Heart left ventricle (tissue), 16 donors: Measurements from ENCODE around the gene CDKN3. TPM values are rescaled to one million over a fixed set of nuclear protein-coding genes. Genes with fewer than 3 reads are reported as not detected.
"Not testable (repeated sequence)": the region's sequence is repeated elsewhere in the genome, so short reads cannot be mapped to it uniquely, and the experiment has no call there.

ENCODE experiments used
- ATAC-seq, 4 donors: fragments of 200-7000 bp; cut with Tn5 transposase; one replicate each; pipeline ENCODE4 v1.9.1; 2020 to 2022; ENCODE audit warnings: moderate library complexity in 4 of 4, mild to moderate bottlenecking in 3 of 4, moderate number of reproducible peaks in 1 of 4
- DNase-seq, 5 donors: peaks; one replicate each; pipeline ENCODE4 v3.0.0-alpha.2; 2020
- H3K27ac ChIP-seq, 12 donors: fragments of 200-600 bp; sonication (generic) in 4 of 12; one replicate each; pipeline versions ENCODE4 v1.5.0 to v1.8.0; 2016 to 2022; ENCODE audit warnings: mild to moderate bottlenecking in 2 of 12
- H3K27me3 ChIP-seq, 9 donors: fragments of 200-600 bp; sonication (generic) in 2 of 9; one replicate each; pipeline versions ENCODE4 v1.5.1 to v1.8.0; 2016 to 2022; ENCODE audit warnings: mild to moderate bottlenecking in 3 of 9
- H3K36me3 ChIP-seq, 9 donors: fragments of 200-600 bp; sonication (generic) in 2 of 9; one replicate each; pipeline versions ENCODE4 v1.5.0 to v1.8.0; 2018 to 2022; ENCODE audit warnings: mild to moderate bottlenecking in 2 of 9
- H3K4me1 ChIP-seq, 12 donors: fragments of 200-600 bp; sonication (generic) in 4 of 12; one replicate each; pipeline versions ENCODE4 v1.5.0 to v1.8.0; 2016 to 2022; ENCODE audit warnings: mild to moderate bottlenecking in 3 of 12
- H3K4me3 ChIP-seq, 12 donors: fragments of 200-600 bp; sonication (generic) in 4 of 12; one replicate each; pipeline versions ENCODE4 v1.5.0 to v1.8.0; 2017 to 2022; ENCODE audit warnings: mild to moderate bottlenecking in 9 of 12, moderate library complexity in 4 of 12
- H3K9me3 ChIP-seq, 12 donors: fragments of 200-600 bp; sonication (generic) in 4 of 12; one replicate each; pipeline versions ENCODE4 v1.5.0 to v1.8.0; 2016 to 2022; ENCODE audit warnings: mild to moderate bottlenecking in 1 of 12
- POLR2A ChIP-seq, 2 donors: fragments of 450-650 bp; IDR thresholded peaks; one replicate each; pipeline ENCODE4 v1.6.1; 2017; ENCODE audit warnings: antibody characterized with exemption in 2 of 2, mild to moderate bottlenecking in 2 of 2, moderate library complexity in 2 of 2
- WGBS, 4 donors: extraction: QIAGEN DNeasy Blood & Tissue Kit in 2 of 4; methylation state at CpG; one replicate each; pipeline versions ENCODE4 v1.1.5 to v1.1.7; 2013 to 2018; 5-methylcytosine and 5-hydroxymethylcytosine counted together
- intact Hi-C, 10 donors: fragments of 100-400 bp; cut with DNase I; formaldehyde crosslinking; loops; one replicate each; pipeline versions ENCODE4 v1.11.1 to v1.14.2; 2022
- polyA plus RNA-seq, 2 donors: library from polyadenylated mRNA; stranded (reverse); fragments of 200-250 nt; gene quantifications; one replicate each; pipeline ENCODE4 v1.2.3, GENCODE V29; 2013
- total RNA-seq, 9 donors: library from RNA; depleted of rRNA in 2 of 9; stranded (reverse); fragments of >200 nt in 2 of 9; fragmentation: NEBNext Ultra II Directional in 3 of 9; extraction: Animal tissue kit (Norgen Biotek cat#: 25700) in 3 of 9; gene quantifications; one replicate each; pipeline versions ENCODE4 v1.1.0 to v1.2.4, GENCODE V29; 2016 to 2023
- TF ChIP-seq, protein P1 (sequence below), 12 donors: fragments of 200-600 bp; sonication (generic) in 4 of 12; IDR thresholded peaks; one replicate each; pipeline versions ENCODE4 v1.5.0 to v1.8.0; 2018 to 2022; ENCODE audit warnings: antibody characterized with exemption in 12 of 12, mild to moderate bottlenecking in 5 of 12
- donor health status: ischemic (EF 13 %, LVEDD 7.1; RV severe dilation, severe dysfunction).
- donor health status: healthy with polysubstance abuse.
- donor health status: DM: no; HTN: yes; CAD: no.
- donor health status: DM: no; HTN: no; CAD: no.
- donor health status: ischemic (EF 25% LVEDD 6.9; RV normal size, moderate dysfunction).
- donor health status: ischemic (EF 25% LVEDD 5.7; RV mildly dilated, moderate dysfunction).
- donor health status: healthy.
- donor health status: DM: yes; HTN: yes; CAD: no.
- donor health status: ischemic (EF 35%, LVEDD 5.7; RV mildly dilated, moderate dysfunction).
- donor health status: nonischemic (EF 11% LVEDD 7.7; RV severe dilation, severe dysfunction).
- donor health status: DM: yes; HTN: yes; CAD: no.
- donor health status: PGD.
- donor health status: ischemic (EF 29% LVEDD 5.4; RV normal size, mild dysfunction).
- donor health status: nonischemic (EF 23%, LVEDD 6.1; RV moderate dilation, normal function).

The CDKN3 gene
- total and polyA plus RNA-seq, 11 donors: 1.9 to 25.5 (median 4.4) TPM

DNA sequence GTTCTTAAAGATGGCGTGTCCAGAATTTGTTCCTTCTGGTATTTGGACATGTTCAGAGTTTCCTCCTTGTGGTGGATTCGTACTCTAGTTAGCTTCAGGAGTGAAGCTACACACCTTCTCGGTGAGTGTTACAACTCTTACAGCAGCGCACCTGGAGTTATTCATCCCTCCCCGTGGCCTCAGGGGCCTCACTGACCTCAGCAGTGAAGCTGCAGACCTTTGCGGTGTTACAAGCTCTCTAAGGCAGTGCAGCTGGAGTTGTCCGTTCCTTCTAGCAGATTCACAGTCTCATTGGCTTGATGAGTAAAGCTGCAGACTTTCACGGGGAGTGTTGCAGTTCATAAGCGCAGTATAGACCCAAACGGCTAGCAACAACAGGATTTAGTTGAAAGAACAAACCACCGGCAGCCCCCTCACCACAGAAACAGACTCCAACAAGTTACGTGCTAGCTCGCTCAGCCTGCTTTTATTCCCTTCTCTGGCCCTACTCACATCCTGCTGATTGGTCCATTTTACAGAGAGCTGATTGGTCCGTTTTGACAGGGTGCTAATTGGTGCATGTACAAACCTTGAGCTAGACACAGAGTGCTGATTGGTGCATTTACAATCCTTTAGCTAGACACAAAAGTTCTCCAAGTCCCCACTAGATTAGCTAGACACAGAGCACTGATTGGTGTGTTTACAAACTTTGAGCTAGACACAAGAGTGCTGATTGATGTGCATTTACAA is 4.5 kb upstream of the CDKN3 start:
- H3K9me3 ChIP-seq: no peaks in the 10 kb centered on the region
- H3K4me3 ChIP-seq: no peak overlapping the region
- DNase-seq: no peak
- peaks cover 0 to 7% (median under 1%) of the 10 kb centered on the region in 12 donors for H3K4me1 ChIP-seq
- no peaks in the 10 kb centered on the region for H3K36me3 ChIP-seq
- no peak for ATAC-seq
- no peak overlapping the region for H3K27ac ChIP-seq
- WGBS, 4 donors: 88 to 92% (median 89%) methylated on average over 14 of the region's 14 CpGs
- intact Hi-C loops: no loop called here
- no peaks in the 10 kb centered on the region for H3K27me3 ChIP-seq
- no peak for TF ChIP-seq POLR2A (IDR thresholded peaks at IDR 0.05)
- TF ChIP-seq, protein P1, sequence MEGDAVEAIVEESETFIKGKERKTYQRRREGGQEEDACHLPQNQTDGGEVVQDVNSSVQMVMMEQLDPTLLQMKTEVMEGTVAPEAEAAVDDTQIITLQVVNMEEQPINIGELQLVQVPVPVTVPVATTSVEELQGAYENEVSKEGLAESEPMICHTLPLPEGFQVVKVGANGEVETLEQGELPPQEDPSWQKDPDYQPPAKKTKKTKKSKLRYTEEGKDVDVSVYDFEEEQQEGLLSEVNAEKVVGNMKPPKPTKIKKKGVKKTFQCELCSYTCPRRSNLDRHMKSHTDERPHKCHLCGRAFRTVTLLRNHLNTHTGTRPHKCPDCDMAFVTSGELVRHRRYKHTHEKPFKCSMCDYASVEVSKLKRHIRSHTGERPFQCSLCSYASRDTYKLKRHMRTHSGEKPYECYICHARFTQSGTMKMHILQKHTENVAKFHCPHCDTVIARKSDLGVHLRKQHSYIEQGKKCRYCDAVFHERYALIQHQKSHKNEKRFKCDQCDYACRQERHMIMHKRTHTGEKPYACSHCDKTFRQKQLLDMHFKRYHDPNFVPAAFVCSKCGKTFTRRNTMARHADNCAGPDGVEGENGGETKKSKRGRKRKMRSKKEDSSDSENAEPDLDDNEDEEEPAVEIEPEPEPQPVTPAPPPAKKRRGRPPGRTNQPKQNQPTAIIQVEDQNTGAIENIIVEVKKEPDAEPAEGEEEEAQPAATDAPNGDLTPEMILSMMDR (IDR thresholded peaks at IDR 0.05): no peak

DNA sequence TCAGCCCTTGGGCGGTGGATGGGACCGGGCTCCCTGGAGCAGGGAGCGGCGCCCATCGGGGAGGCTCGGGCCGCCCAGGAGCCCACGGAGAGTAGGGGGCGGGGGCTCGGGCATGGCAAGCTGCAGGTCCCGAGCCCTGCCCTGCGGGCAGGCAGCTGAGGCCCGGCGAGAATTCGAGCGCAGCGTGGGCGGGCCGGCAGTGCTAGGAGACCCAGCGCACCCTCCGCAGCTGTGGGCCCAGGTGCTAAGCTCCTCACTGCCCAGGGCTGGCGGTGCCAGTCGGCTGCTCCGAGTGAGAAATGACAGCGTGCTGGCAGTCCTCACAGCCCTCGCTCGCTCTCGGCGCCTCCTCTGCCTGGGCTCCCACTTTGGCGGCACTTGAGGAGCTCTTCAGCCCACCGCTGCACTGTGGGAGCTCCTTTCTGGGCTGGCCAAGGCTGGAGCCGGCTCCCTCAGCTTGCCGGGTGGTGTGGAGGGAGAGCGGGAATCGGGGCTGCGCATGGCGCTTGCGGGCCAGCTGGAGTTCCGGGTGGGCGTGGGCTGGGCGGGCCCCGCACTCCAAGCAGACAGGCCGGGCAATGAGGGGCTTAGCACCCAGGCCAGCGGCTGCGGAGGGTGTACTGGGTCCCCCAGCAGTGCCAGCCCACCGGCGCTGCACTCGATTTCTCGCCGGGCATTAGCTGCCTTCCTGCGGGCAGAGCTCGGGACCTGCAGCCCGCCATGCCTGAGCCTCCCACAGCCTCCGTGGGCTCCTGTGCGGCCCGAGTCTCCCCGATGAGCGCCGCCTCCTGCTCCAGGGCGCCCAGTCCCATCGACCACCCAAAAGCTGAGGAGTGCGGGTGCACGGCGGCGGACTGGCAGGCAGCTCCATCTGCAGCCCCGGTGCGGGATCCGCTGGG is 3.6 kb upstream of the CDKN3 start:
- ATAC-seq, intact Hi-C loops, DNase-seq, H3K27ac ChIP-seq, H3K4me3 ChIP-seq, H3K9me3 ChIP-seq, H3K36me3 ChIP-seq, H3K27me3 ChIP-seq: not testable (repeated sequence)
- H3K4me1 ChIP-seq: peaks cover 0 to 14% (median 2%) of the 10 kb centered on the region in 12 donors
- WGBS, 4 donors: 93 to 97% (median 95%) methylated on average over 14 to 68 of the region's 68 CpGs

DNA sequence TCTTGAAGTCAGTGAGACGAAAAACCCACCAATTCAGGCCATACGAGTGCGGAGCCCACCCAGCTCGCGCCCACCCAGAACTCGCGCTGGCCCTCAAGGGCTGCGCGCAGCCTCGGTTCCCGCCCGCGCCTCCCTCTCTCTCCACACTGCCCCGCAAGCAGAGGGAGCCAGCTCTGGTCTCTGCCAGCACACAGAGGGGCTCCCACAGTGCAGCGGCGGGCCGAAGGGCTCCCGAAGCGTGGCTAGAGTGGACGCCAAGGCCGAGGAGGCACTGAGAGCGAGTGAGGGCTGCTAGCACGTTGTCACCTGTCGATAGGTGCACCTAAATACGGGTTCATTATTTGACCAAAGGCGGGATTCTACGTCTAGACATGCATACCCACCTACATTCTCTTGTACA is 2.2 kb upstream of the CDKN3 start:
- whole genome bisulfite sequencing, 4 donors: 96 to 98% (median 97%) methylated on average over 20 to 27 of the region's 27 CpGs
- TF ChIP-seq, protein P1 (IDR thresholded peaks at IDR 0.05): no peak
- no peak for TF ChIP-seq POLR2A (IDR thresholded peaks at IDR 0.05)
- DNase-seq (no peak), ATAC-seq (no peak)
- no peak overlapping the region for H3K4me3 ChIP-seq
- intact Hi-C loops: no loop called here
- H3K27me3 ChIP-seq: no peaks in the 10 kb centered on the region
- no peaks in the 10 kb centered on the region for H3K36me3 ChIP-seq
- no peaks in the 10 kb centered on the region for H3K9me3 ChIP-seq
- H3K4me1 ChIP-seq: peaks cover 0 to 21% (median 2%) of the 10 kb centered on the region in 12 donors
- H3K27ac ChIP-seq: no peak overlapping the region

DNA sequence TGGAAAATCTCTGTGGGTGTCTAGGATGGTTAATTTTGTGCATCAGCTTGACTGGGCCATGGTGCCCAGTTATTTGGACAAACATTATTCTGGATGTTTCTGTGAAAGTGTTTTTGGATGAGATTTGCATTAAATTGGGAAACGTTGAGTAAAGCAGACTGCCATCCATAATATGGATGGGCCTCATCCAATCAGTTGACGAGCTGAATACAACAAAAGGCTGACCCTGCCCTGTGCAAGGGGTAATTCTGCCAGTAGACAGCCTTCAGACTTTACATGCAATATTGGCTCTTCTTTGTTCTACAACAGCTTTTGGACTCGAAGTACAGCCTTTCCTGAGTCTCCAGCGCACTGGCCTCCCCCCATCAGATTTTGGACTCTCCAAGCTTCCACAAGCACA is 1.5 kb upstream of the CDKN3 start:
- Histone ChIP-seq H3K36me3 (no peaks in the 10 kb centered on the region), H3K4me3 (no peak overlapping the region), H3K9me3 (no peaks in the 10 kb centered on the region), H3K27me3 (no peaks in the 10 kb centered on the region), H3K4me1 (peaks cover 0 to 21% (median 2%) of the 10 kb centered on the region in 12 donors), H3K27ac (no peak overlapping the region)
- no peak for TF ChIP-seq POLR2A (IDR thresholded peaks at IDR 0.05)
- DNase-seq (no peak), ATAC-seq (no peak)
- intact Hi-C loops: no loop called here
- 82 to 97% (median 85%) methylated on average over 4 of the region's 4 CpGs for WGBS, 4 donors

DNA sequence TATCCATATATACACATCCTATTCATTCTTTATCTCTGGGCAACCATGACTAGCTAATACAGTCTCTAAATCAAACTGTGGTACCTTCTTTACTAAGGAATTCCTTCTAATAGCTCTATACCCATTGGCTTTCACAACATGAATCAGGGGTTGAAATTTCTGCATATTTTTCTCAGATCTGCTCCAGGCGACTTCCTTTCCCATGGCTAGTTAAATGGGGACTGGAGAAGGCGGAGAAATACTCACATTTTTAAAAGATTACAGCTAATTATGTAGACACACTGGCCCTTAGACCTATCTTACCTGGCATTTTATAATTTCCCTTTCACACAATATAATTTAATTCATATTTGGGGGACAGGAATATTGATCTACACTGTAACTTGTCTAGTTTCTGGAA is 1.1 kb upstream of the CDKN3 start:
- Histone ChIP-seq H3K4me1 (peaks cover 0 to 21% (median 2%) of the 10 kb centered on the region in 12 donors), H3K27ac (no peak overlapping the region), H3K9me3 (no peaks in the 10 kb centered on the region), H3K27me3 (no peaks in the 10 kb centered on the region), H3K36me3 (no peaks in the 10 kb centered on the region), H3K4me3 (no peak overlapping the region)
- no peak for ATAC-seq
- TF ChIP-seq, protein P1 (IDR thresholded peaks at IDR 0.05): no peak
- no peak for TF ChIP-seq POLR2A (IDR thresholded peaks at IDR 0.05)
- DNase-seq: no peak
- WGBS, 4 donors: 94 to 97% (median 96%) methylated on average over 2 of the region's 2 CpGs
- intact Hi-C loops: no loop called here
